A549 (cell line): ENCODE measurements around the gene TMEM38B. TPM values are rescaled to one million over a fixed set of nuclear protein-coding genes. Genes with fewer than 3 reads are reported as not detected.

Experiments used
- ATAC-seq, 2 experiments: fragments of 200-7000 bp in 1 of 2; fragments of >200 bp in 1 of 2; cut with Nextera tagmentation in 1 of 2; cut with Tn5 transposase in 1 of 2; 3 replicates each; pipeline versions ENCODE4 v1.8.0 to v1.9.1; 2018 to 2020; ENCODE audit warnings: mild to moderate bottlenecking in 1 of 2, moderate library complexity in 1 of 2
- CTCF ChIA-PET: fragments of 300-600 bp; sonication (Branson Sonifier 250); formaldehyde crosslinking; extraction: SDS; loops from one replicate; lab custom pipeline; 2021; ENCODE audit warnings: antibody characterized with exemption, inconsistent platforms; lab: Yijun Ruan, JAX
- POLR2A ChIA-PET: fragments of 350-600 bp; formaldehyde crosslinking; extraction: SDS; loops from one replicate; lab custom pipeline; 2021; ENCODE audit warnings: antibody characterized with exemption, inconsistent platforms; lab: Yijun Ruan, JAX
- DNase-seq, 2 experiments: peaks; one replicate each; pipeline versions ENCODE4 v3.0.0 to v3.0.0-alpha.2; 2011 to 2016; ENCODE audit warnings: low read depth in 1 of 2, low spot score in 1 of 2
- FAIRE-seq: peaks from 2 replicates; lab custom pipeline; 2011; peaks lifted over from hg19 to GRCh38; lab: Jason Lieb, UNC
- H3K27ac ChIP-seq, 2 experiments: fragments of >200 bp; sonication (Bioruptor Twin); formaldehyde crosslinking; 3 replicates each; pipeline ENCODE4 v1.5.1; 2016 to 2017
- H3K4me1 ChIP-seq: fragments of >200 bp; sonication (Bioruptor Twin); formaldehyde crosslinking; 3 replicates; pipeline ENCODE4 v1.6.1; 2016
- H3K4me2 ChIP-seq: fragments of >200 bp; sonication (Bioruptor Twin); formaldehyde crosslinking; 3 replicates; pipeline ENCODE4 v1.6.1; 2016
- H3K4me3 ChIP-seq: fragments of >200 bp; sonication (Bioruptor Twin); formaldehyde crosslinking; 3 replicates; pipeline ENCODE4 v1.5.1; 2016
- H3K9me3 ChIP-seq: fragments of >200 bp; sonication (Bioruptor Twin); formaldehyde crosslinking; 3 replicates; pipeline ENCODE4 v1.6.1; 2016
- ATOH8 ChIP-seq: fragments of 250-450 bp; sonication (Bioruptor Pico); IDR thresholded peaks from 2 replicates; pipeline ENCODE4 v1.5.0; 2020; ENCODE audit warnings: low read depth, mild to moderate bottlenecking, moderate library complexity
- BCL3 ChIP-seq: fragments of >200 bp; sonication (Bioruptor Twin); formaldehyde crosslinking; IDR thresholded peaks from 3 replicates; pipeline ENCODE4 v1.6.1; 2016
- CBX8 ChIP-seq: fragments of 200-600 bp; sonication (generic); IDR thresholded peaks from 2 replicates; pipeline ENCODE4 v1.6.1; 2016
- CEBPB ChIP-seq, 2 experiments: fragments of >200 bp in 1 of 2; sonication (Bioruptor Twin) in 1 of 2; formaldehyde crosslinking in 1 of 2; IDR thresholded peaks; 2 replicates each; pipeline ENCODE4 v1.6.1; 2012 to 2016
- CHD2 ChIP-seq: fragments of 150-350 bp; IDR thresholded peaks from 2 replicates; pipeline ENCODE4 v1.6.1; 2014; ENCODE audit warnings: low read length; ENCODE audit not compliant: partially characterized antibody
- E2F6 ChIP-seq: IDR thresholded peaks from 2 replicates; pipeline ENCODE4 v1.6.1; 2012; ENCODE audit warnings: low read depth, borderline replicate concordance
- EHF ChIP-seq: fragments of 250-450 bp; sonication (Bioruptor Pico); IDR thresholded peaks from 2 replicates; pipeline ENCODE4 v1.5.0; 2020; ENCODE audit warnings: mild to moderate bottlenecking
- EHMT2 ChIP-seq: fragments of 200-600 bp; sonication (generic); IDR thresholded peaks from 2 replicates; pipeline ENCODE4 v1.6.1; 2016; ENCODE audit warnings: antibody characterized with exemption, low read depth, mild to moderate bottlenecking, moderate library complexity
- EP300 ChIP-seq, 2 experiments: fragments of >200 bp; sonication (Bioruptor Twin); formaldehyde crosslinking; IDR thresholded peaks; 2 replicates in 1 of 2; 3 replicates in 1 of 2; pipeline ENCODE4 v1.6.1; 2016 to 2017
- FOSB ChIP-seq: fragments of 250-450 bp; sonication (Bioruptor Pico); IDR thresholded peaks from 2 replicates; pipeline ENCODE4 v1.5.0; 2020; ENCODE audit warnings: mild to moderate bottlenecking, moderate library complexity
- FOXS1 ChIP-seq: fragments of 250-450 bp; sonication (Bioruptor Pico); IDR thresholded peaks from 2 replicates; pipeline ENCODE4 v1.5.0; 2020; ENCODE audit warnings: mild to moderate bottlenecking, moderate library complexity
- HDAC2 ChIP-seq: fragments of 200-600 bp; sonication (generic); IDR thresholded peaks from 2 replicates; pipeline ENCODE4 v1.6.1; 2016
- HEYL ChIP-seq: fragments of 250-450 bp; sonication (Bioruptor Pico); IDR thresholded peaks from 2 replicates; pipeline ENCODE4 v1.8.0; 2021; ENCODE audit warnings: mild to moderate bottlenecking, moderate library complexity
- JUN ChIP-seq, 2 experiments: fragments of >200 bp; sonication (Bioruptor Twin); formaldehyde crosslinking; IDR thresholded peaks; 2 replicates in 1 of 2; 3 replicates in 1 of 2; pipeline ENCODE4 v1.6.1; 2016 to 2017
- JUNB ChIP-seq: fragments of >200 bp; sonication (Bioruptor Twin); formaldehyde crosslinking; IDR thresholded peaks from 2 replicates; pipeline ENCODE4 v1.6.1; 2016
- KDM5A ChIP-seq: fragments of 200-600 bp; sonication (generic); IDR thresholded peaks from 2 replicates; pipeline ENCODE4 v1.6.1; 2016; ENCODE audit warnings: antibody characterized with exemption, mild to moderate bottlenecking
- MAFK ChIP-seq: fragments of 450-650 bp; IDR thresholded peaks from 2 replicates; pipeline ENCODE4 v1.6.1; 2014; ENCODE audit not compliant: partially characterized antibody
- MAX ChIP-seq: IDR thresholded peaks from 2 replicates; pipeline ENCODE4 v1.6.1; 2012
- NFE2L2 ChIP-seq: fragments of 150-350 bp; conservative IDR thresholded peaks from 2 replicates; pipeline ENCODE4 v1.6.1; 2014; ENCODE audit warnings: low read length
- NPAS2 ChIP-seq: fragments of 250-450 bp; sonication (Bioruptor Pico); IDR thresholded peaks from 2 replicates; pipeline ENCODE4 v1.8.0; 2022; ENCODE audit warnings: mild to moderate bottlenecking, moderate library complexity, borderline replicate concordance
- NR3C1 ChIP-seq: fragments of >200 bp; sonication (Bioruptor Twin); formaldehyde crosslinking; IDR thresholded peaks from 3 replicates; pipeline ENCODE4 v1.6.1; 2017
- PBX3 ChIP-seq: IDR thresholded peaks from 2 replicates; pipeline ENCODE4 v1.6.1; 2012
- POLR2A ChIP-seq: IDR thresholded peaks from 2 replicates; pipeline ENCODE4 v1.6.1; 2012; ENCODE audit warnings: mild to moderate bottlenecking, low read length
- POLR2AphosphoS2 ChIP-seq: conservative IDR thresholded peaks from 2 replicates; pipeline ENCODE4 v1.6.1; 2012; ENCODE audit warnings: low read length, improper control_type of control experiment, inconsistent platforms
- RARB ChIP-seq: fragments of 250-450 bp; sonication (Bioruptor Pico); IDR thresholded peaks from 2 replicates; pipeline ENCODE4 v1.8.0; 2021; ENCODE audit warnings: mild to moderate bottlenecking, moderate library complexity
- RCOR1 ChIP-seq: fragments of 150-350 bp; IDR thresholded peaks from 2 replicates; pipeline ENCODE4 v1.6.1; 2014; ENCODE audit warnings: antibody characterized with exemption, low read length, low read depth
- TP53 ChIP-seq: fragments of 250-450 bp; sonication (Bioruptor Pico); IDR thresholded peaks from 2 replicates; pipeline ENCODE4 v1.5.0; 2021; ENCODE audit warnings: mild to moderate bottlenecking, moderate library complexity
- ZC3H11A ChIP-seq: fragments of 450-650 bp; IDR thresholded peaks from 2 replicates; pipeline ENCODE4 v1.6.1; 2014; ENCODE audit warnings: antibody characterized with exemption, mild to moderate bottlenecking
- ZFP36 ChIP-seq: fragments of 450-650 bp; IDR thresholded peaks from 2 replicates; pipeline ENCODE4 v1.6.1; 2014; ENCODE audit warnings: borderline replicate concordance; ENCODE audit not compliant: partially characterized antibody
- ZNF302 ChIP-seq: fragments of 250-450 bp; sonication (Bioruptor Pico); IDR thresholded peaks from 2 replicates; pipeline ENCODE4 v1.9.0; 2021; ENCODE audit warnings: inconsistent platforms, mild to moderate bottlenecking, moderate library complexity
- WGBS: methylation state at CpG from one replicate; pipeline ENCODE4 v1.1.6; 2017; ENCODE audit errors: missing lambda C conversion rate; 5-methylcytosine and 5-hydroxymethylcytosine counted together
- polyA plus RNA-seq, 4 experiments: library from polyadenylated mRNA; depleted of rRNA in 3 of 4; stranded (reverse); fragments of >200 nt; fragmentation: RNase III in 1 of 4; extraction: RNeasy Plus Mini Kit Qiagen cat#74134 plus additional on column Dnase treatment in 1 of 4; gene quantifications; 2 replicates in 3 of 4; 3 replicates in 1 of 4; pipeline ENCODE4 v1.2.3, GENCODE V29; 2011 to 2017

The TMEM38B gene
- polyA plus RNA-seq, 2 of the 4 experiments (the other 2 are of a cell fraction): 14.7 to 23.3 TPM

- WGBS: 85% methylated on average over 3 of the region's 3 CpGs
- ATAC-seq (no peak), FAIRE-seq (no peak), DNase-seq (no peak)
- TF ChIP-seq POLR2AphosphoS2 (no peak), NFE2L2 (no peak), NPAS2 (no peak), ZC3H11A (no peak), KDM5A (no peak), MAFK (no peak), POLR2A (no peak), ATOH8 (CRISPR knock-in tag) (no peak), JUN (IDR thresholded peaks at IDR 0.05) (no peak), RARB (no peak), ZNF302 (CRISPR knock-in tag) (no peak), RCOR1 (no peak), EHF (no peak), TP53 (CRISPR knock-in tag) (no peak), EHMT2 (no peak), CHD2 (no peak), HEYL (CRISPR knock-in tag) (no peak), FOXS1 (no peak)
- no peaks in the 10 kb centered on the region for H3K9me3 ChIP-seq
- CTCF ChIA-PET: interaction anchor here (3.7 kb wide), 1 partner anchor 10 kb away, joined by 15 read pairs; no protein-coding TSS in a partner anchor
- H3K4me3 ChIP-seq: no peak overlapping the region
- POLR2A ChIA-PET: no interaction called here
- H3K4me2 ChIP-seq: no peak overlapping the region
- no peak overlapping the region for H3K27ac ChIP-seq
- H3K4me1 ChIP-seq: no peaks in the 10 kb centered on the region
Measured at GRCh38 chr9:105708405-105708804, 14.1 kb downstream of the TMEM38B start.

- WGBS: 93% methylated on average over 13 of the region's 13 CpGs
Measured at GRCh38 chr9:105710638-105711037, 16.3 kb downstream of the TMEM38B start.

More at GRCh38 chr9:105710638-105711037, 16.3 kb downstream of the TMEM38B start:
- no peak for TF ChIP-seq HDAC2
- no peak for TF ChIP-seq E2F6
- no peak for TF ChIP-seq BCL3
- no peak for TF ChIP-seq NR3C1
- TF ChIP-seq PBX3: no peak
- TF ChIP-seq FOSB (CRISPR knock-in tag): no peak
- TF ChIP-seq ZFP36: no peak
- no peak for TF ChIP-seq JUNB
- TF ChIP-seq EHMT2: no peak
- no peak for TF ChIP-seq CEBPB (IDR thresholded peaks at IDR 0.05)
- TF ChIP-seq MAX: no peak
- no peak for TF ChIP-seq EP300 (IDR thresholded peaks at IDR 0.05)
- TF ChIP-seq RCOR1: no peak
- TF ChIP-seq CBX8: no peak
- ChIA-PET POLR2A (no interaction called here), CTCF (interaction anchor here (1.3 kb wide), 1 partner anchor 10 kb away, joined by 3 read pairs; no protein-coding TSS in a partner anchor)
- no peak overlapping the region for H3K4me2 ChIP-seq
- no peak overlapping the region for H3K4me3 ChIP-seq
- no peaks in the 10 kb centered on the region for H3K4me1 ChIP-seq
- H3K27ac ChIP-seq: no peak overlapping the region
- DNase-seq (no peak), ATAC-seq (no peak), FAIRE-seq (no peak)
- H3K9me3 ChIP-seq: no peaks in the 10 kb centered on the region
